Subcutaneous adipose tissue (tissue), 4 donors: ENCODE data around the gene TANGO6. TPM values are rescaled to one million over a fixed set of nuclear protein-coding genes. Genes with fewer than 3 reads are reported as not detected.

Source experiments
- small RNA-seq: library from RNA; depleted of rRNA; stranded (forward); fragments of <200 nt; gene quantifications from one replicate; pipeline ENCODE3, GENCODE V24; 2016
- total RNA-seq, 4 donors: library from RNA; depleted of rRNA; stranded (reverse); fragments of >200 nt; gene quantifications; one replicate each; pipeline ENCODE4 v1.1.0, GENCODE V29; 2016
- TF ChIP-seq, protein P1 (sequence below): fragments of 450-650 bp; IDR thresholded peaks from one replicate; pipeline ENCODE4 v1.5.1; 2016; ENCODE audit warnings: low read depth, mild to moderate bottlenecking, control low read depth, antibody characterized with exemption, moderate library complexity

Gene TANGO6
- total RNA-seq, 4 donors from 2014 or later, result 14.3 to 19.4 (median 15.9) TPM

- TF ChIP-seq, protein P1, sequence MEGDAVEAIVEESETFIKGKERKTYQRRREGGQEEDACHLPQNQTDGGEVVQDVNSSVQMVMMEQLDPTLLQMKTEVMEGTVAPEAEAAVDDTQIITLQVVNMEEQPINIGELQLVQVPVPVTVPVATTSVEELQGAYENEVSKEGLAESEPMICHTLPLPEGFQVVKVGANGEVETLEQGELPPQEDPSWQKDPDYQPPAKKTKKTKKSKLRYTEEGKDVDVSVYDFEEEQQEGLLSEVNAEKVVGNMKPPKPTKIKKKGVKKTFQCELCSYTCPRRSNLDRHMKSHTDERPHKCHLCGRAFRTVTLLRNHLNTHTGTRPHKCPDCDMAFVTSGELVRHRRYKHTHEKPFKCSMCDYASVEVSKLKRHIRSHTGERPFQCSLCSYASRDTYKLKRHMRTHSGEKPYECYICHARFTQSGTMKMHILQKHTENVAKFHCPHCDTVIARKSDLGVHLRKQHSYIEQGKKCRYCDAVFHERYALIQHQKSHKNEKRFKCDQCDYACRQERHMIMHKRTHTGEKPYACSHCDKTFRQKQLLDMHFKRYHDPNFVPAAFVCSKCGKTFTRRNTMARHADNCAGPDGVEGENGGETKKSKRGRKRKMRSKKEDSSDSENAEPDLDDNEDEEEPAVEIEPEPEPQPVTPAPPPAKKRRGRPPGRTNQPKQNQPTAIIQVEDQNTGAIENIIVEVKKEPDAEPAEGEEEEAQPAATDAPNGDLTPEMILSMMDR, result no peak
Observed at GRCh38 chr16:69131167-69131838, 288.0 kb downstream of the TANGO6 start.

- TF ChIP-seq, protein P1, result no peak
Observed at GRCh38 chr16:69131839-69132423, 288.6 kb downstream of the TANGO6 start.

GRCh38 chr16:69132424-69133252 is 289.3 kb downstream of the TANGO6 start, which contains the start of the genes CHTF8 and UTP4:
TSS of gene CHTF8 (minus strand) at chr16:69132588. CDS start at chr16:69121458, 11,130 bp downstream.
TSS of gene UTP4 (plus strand) at chr16:69132649. CDS start at chr16:69133460, 811 bp downstream.
- TF ChIP-seq, protein P1, result no peak

- TF ChIP-seq, protein P1, result no peak
Observed at GRCh38 chr16:69133373-69133954, 290.1 kb downstream of the TANGO6 start.

Small RNA genes within 50 kb of the gene (small RNA-seq; reads per million reads assigned to genes)
- gene RF00019, result 0.49 reads per million
- gene RF00066, result not detected
- not detected for gene RNU6-898P

Other genes starting within 250 kb of the TANGO6 start
- gene CDH3, start 198.2 kb upstream of the TANGO6 start, total RNA-seq, result 1 to 10 TPM in 1 of 4 donors, under 1 TPM in 1, not detected in 2; 0.34 to 1.5 TPM
- gene CDH1, start 106.2 kb upstream of the TANGO6 start, total RNA-seq, result under 1 TPM in 2 of 4 donors, not detected in 2; 0.17 to 0.98 TPM